ENCODE measurements around the gene CPT1B.
"Not testable (repeated sequence)": the region's sequence is repeated elsewhere in the genome, so short reads cannot be mapped to it uniquely, and the experiment has no call there.

Gene CPT1B

GRCh38 chr22:50577987-50578775 lies at the start of gene CPT1B:
TSS of gene CPT1B (minus strand) at chr22:50578427. CDS start at chr22:50577915, 512 bp downstream.
- no peak for DNase-seq (ENCODE audit: low read depth in 2 of 2)

- no peak for DNase-seq (ENCODE audit: low read depth in 2 of 2)
Observed at GRCh38 chr22:50626850-50627641, 48.8 kb upstream of the CPT1B start.

- DNase-seq (ENCODE audit: low read depth in 2 of 2): no peak
Observed at GRCh38 chr22:50626314-50626849, 48.2 kb upstream of the CPT1B start.

- no peak for DNase-seq (ENCODE audit: low read depth in 2 of 2)
Observed at GRCh38 chr22:50625568-50626313, 47.5 kb upstream of the CPT1B start.

GRCh38 chr22:50625131-50625567 lies 46.9 kb upstream of the CPT1B start:
- no peak for DNase-seq (ENCODE audit: low read depth in 2 of 2)

- no peak for DNase-seq (ENCODE audit: low read depth in 2 of 2)
Observed at GRCh38 chr22:50624347-50625130, 46.3 kb upstream of the CPT1B start.

GRCh38 chr22:50622723-50623327 lies 44.6 kb upstream of the CPT1B start:
- DNase-seq (ENCODE audit: low read depth in 2 of 2): no peak

GRCh38 chr22:50621948-50622722 lies 43.9 kb upstream of the CPT1B start:
- no peak for DNase-seq (ENCODE audit: low read depth in 2 of 2)

GRCh38 chr22:50621356-50621880 lies 43.2 kb upstream of the CPT1B start:
- DNase-seq (ENCODE audit: low read depth in 2 of 2): no peak

GRCh38 chr22:50620593-50621355 lies 42.5 kb upstream of the CPT1B start:
- peak; percentile 38 to 46 for DNase-seq (ENCODE audit: low read depth in 2 of 2)

GRCh38 chr22:50614296-50614695 lies 36.1 kb upstream of the CPT1B start:
- not testable (repeated sequence) for DNase-seq (ENCODE audit: low read depth in 2 of 2)

- no peak for DNase-seq (ENCODE audit: low read depth in 2 of 2)
Observed at GRCh38 chr22:50613291-50613981, 35.2 kb upstream of the CPT1B start.

GRCh38 chr22:50612528-50613221 lies 34.4 kb upstream of the CPT1B start:
- DNase-seq (ENCODE audit: low read depth in 2 of 2): no peak

- no peak for DNase-seq (ENCODE audit: low read depth in 2 of 2)
Observed at GRCh38 chr22:50612168-50612527, 33.9 kb upstream of the CPT1B start.

GRCh38 chr22:50611341-50612060 lies 33.3 kb upstream of the CPT1B start:
- DNase-seq (ENCODE audit: low read depth in 2 of 2): no peak

- no peak for DNase-seq (ENCODE audit: low read depth in 2 of 2)
Observed at GRCh38 chr22:50610581-50610980, 32.4 kb upstream of the CPT1B start.

- no peak for DNase-seq (ENCODE audit: low read depth in 2 of 2)
Observed at GRCh38 chr22:50610041-50610451, 31.8 kb upstream of the CPT1B start.
